CD4-positive, alpha-beta T cell treated with Interleukin-15 for 4 hours (primary cell): ENCODE results near the gene SART3.

ENCODE experiments used
- DNase-seq: peaks from one replicate; pipeline ENCODE4 v3.0.0-alpha.2; 2020; ENCODE audit warnings: low spot score

SART3 gene

GRCh38 chr12:108560752-108561719 is at the start of gene SART3:
Gene SART3, minus strand, starts transcription at chr12:108561173. Its CDS starts 19 bp downstream, at chr12:108561154.
- peak; percentile 89 for DNase-seq

- DNase-seq, result no peak
These were observed 49.4 kb upstream of the SART3 start for GRCh38 chr12:108610336-108610815.

GRCh38 chr12:108609537-108610335 is 48.8 kb upstream of the SART3 start:
- no peak for DNase-seq

- no peak for DNase-seq
These were observed 47.6 kb upstream of the SART3 start for GRCh38 chr12:108608616-108609015.

- no peak for DNase-seq
These were observed 47.1 kb upstream of the SART3 start for GRCh38 chr12:108607981-108608600.

- DNase-seq, result no peak
These were observed 45.5 kb upstream of the SART3 start for GRCh38 chr12:108606492-108606891.

- no peak for DNase-seq
These were observed 44.9 kb upstream of the SART3 start for GRCh38 chr12:108605690-108606406.

GRCh38 chr12:108605000-108605689 is 44.2 kb upstream of the SART3 start:
- no peak for DNase-seq

GRCh38 chr12:108604208-108604941 is 43.4 kb upstream of the SART3 start:
- no peak for DNase-seq

- no peak for DNase-seq
These were observed 42.8 kb upstream of the SART3 start for GRCh38 chr12:108603743-108604142.

- no peak for DNase-seq
These were observed 42.2 kb upstream of the SART3 start for GRCh38 chr12:108602976-108603704.

GRCh38 chr12:108602209-108602705 is 41.3 kb upstream of the SART3 start:
- DNase-seq, result no peak

- DNase-seq, result no peak
These were observed 39.7 kb upstream of the SART3 start for GRCh38 chr12:108600702-108601007.

- no peak for DNase-seq
These were observed 39.2 kb upstream of the SART3 start for GRCh38 chr12:108599948-108600701.

GRCh38 chr12:108599541-108599940 is 38.6 kb upstream of the SART3 start:
- no peak for DNase-seq

GRCh38 chr12:108598553-108599250 is 37.7 kb upstream of the SART3 start:
- DNase-seq, result no peak

GRCh38 chr12:108597559-108598471 is 36.8 kb upstream of the SART3 start, which contains the start of gene TMEM119:
Gene TMEM119, minus strand, starts transcription at chr12:108598084. Its CDS starts 5,701 bp downstream, at chr12:108592383.
- no peak for DNase-seq
